Activated CD4-positive, alpha-beta T cell treated with anti-CD3 and anti-CD28 coated beads, Interleukin-2, amount 50 U/mL, for 48 hours (primary cell): ENCODE data around the gene CNOT11.
"Not testable (repeated sequence)": the region's sequence is repeated elsewhere in the genome, so short reads cannot be mapped to it uniquely, and the experiment has no call there.

ENCODE experiments used
- DNase-seq, 2 experiments: peaks; one replicate each; pipeline ENCODE4 v3.0.0-alpha.2; 2020

The CNOT11 gene

DNA sequence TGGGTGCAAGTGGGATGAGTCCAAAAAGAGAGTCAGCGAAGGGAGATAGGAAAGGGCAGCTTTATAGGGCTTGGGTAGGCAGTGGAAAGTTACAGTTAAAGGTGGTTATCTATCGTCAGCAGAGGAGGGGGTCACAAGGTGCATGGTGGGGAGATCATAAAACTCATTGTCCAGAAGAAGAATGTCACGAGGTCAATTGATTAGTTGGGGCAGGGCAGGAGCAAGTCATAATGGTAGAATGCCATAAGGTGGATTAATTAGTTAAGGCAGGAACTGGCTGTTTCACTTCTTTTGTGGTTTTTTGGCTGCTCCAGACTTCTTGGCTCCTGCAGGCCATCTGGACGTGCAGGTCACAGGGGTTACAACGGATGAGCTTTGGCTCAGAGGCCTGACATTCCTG is 3.9 kb upstream of the CNOT11 start:
- DNase-seq, result not testable (repeated sequence)

DNA sequence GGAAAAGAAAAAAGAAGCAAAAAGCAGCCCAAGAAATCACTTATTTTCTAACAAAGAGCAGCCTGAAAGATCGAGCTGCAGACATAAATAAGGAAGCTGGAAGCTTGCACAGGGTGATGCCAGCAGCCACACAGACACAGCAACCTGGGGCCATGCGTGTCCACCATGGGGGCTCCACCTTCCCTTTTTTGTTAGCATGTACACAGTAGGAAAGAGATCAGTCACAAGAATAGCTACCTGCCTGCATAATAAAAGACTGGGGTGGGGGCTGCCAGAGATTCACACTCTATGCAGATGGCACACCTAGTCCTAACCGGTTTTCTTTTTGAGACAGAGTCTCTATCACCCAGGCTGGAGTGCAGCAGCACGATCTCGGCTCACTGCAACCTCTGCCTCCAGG is 2.9 kb upstream of the CNOT11 start:
- no peak for DNase-seq

DNA sequence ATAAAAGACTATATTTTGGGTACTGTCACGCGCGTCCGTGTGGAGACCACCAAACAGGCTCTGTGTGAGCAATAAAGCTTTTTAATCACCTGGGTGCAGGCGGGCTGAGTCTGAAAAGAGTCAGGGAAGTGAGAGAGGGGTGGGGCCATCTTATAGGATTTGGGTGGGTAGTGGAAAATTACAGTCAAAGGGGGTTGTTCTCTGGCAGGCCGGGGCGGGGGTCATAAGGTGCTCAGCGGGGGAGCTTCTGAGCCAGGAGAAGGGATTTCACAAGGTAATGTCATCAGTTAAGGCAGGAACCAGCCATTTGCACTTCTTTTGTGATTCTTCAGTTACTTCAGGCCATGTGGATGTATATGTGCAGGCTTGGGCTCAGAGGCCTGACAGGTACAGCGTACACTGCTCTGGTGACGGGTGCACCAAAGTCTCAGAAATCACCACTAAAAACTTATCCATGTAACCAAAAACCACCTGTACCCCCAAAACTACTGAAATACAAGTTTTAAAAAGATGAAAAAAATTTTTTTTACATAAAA is 1.4 kb upstream of the CNOT11 start:
- DNase-seq, result not testable (repeated sequence)

DNA sequence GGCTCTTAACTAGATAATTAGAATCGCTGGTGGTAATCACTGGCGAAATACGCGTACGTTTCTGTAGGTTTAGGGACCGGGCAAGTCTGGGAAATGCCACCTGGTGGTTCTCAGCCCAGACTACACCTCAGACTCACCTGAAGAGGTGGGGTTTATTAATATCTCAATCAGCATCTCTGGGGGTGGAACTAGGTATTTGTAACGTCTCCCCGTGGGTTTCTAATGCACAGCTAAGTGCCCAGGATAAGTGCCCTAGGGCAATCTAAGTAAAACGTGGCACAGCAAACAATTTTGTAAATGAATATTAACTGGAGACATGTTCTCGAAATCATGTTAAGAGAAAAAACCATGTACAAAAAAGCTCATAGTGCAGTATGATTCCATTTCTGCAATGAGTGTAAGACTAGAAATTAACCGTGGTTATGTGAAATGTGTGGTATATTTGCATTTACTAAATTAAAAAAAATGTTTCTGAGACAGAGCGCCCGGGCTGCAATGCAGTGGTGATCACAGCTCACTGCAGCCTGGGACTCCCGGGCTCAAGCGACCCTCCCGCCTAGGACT is 760 bp upstream of the CNOT11 start:
- no peak for DNase-seq

GRCh38 chr2:101253013-101253702 is 472 bp downstream of the CNOT11 start:
- DNase-seq, result peak; percentile 69 to 73

DNA sequence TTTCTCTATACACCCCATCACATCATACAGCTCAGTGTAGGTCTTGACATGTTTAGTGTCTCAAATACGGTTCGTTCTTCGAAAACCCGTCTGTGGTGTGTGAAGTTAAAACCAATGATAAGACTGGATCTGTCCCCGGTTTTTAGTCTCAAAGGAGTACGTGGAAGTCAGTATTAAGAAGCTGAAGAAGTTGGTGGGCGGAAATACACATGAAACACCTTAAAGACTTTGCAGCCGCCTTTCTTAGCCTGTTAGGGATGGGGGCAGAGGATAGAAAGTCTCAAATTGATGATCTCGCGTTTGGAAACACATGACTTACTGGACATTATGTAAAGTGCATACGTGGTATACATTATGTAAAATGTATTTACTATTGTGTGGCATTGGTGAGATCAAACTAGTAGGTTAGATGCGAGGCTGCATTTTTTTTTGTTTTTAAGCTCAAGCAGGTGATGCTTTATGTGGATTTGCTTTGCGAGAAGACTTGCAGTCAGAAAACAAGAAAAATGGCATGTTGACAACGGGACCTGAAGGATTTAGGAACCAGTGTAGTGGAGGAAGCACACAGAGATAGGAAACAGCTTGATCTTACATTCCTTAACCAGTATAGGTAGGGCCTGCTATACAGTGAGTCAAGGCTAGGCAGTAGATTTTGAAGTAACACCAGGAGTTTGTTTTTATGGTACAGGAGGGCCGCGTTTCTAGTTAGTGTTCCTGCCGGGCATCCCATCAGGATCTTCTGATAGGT is 1.2 kb downstream of the CNOT11 start:
- no peak for DNase-seq

DNA sequence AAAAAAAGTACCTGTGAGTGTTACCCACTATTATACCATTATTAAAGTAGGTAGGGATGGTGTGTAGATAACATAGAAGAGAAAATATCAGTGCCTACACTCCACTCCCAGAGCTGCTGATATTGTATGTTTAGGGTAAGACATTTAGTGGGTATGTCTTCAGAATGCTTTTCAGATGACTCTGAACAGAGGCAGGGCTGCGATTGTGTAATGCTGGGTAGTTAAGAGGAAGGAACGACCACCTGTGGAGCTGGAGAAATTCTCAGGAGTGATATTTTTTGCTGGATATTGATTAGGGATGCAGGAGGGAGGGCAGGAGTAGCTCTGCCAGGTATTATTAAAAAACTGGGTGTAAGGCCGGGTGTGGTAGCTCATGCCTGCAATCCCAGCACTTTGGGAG is 2.8 kb downstream of the CNOT11 start:
- DNase-seq, result no peak

DNA sequence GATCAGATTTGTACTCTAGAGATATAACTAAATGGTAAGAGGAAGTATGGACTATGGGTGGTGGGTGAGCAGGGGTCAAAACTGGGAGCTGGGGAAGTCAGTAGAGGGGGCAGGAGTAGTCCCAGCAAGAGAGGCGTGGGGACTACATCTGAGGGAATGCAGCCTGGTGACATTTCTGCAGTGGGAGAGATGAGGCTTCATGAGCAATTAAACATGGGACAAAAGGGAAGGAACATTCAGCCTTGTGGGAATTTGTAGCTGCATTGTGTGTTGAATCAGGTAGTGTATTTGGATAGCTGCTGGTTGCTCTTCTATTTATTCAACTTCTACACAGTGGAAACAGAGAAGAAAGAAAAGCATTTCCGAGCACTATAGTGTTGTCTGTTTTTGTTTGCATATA is 3.6 kb downstream of the CNOT11 start:
- no peak for DNase-seq

- DNase-seq, result no peak
These were observed 6.1 kb downstream of the CNOT11 start for GRCh38 chr2:101258804-101259203.

- no peak for DNase-seq
These were observed 9.5 kb downstream of the CNOT11 start for GRCh38 chr2:101262142-101262541.

- DNase-seq, result no peak
These were observed 10.7 kb downstream of the CNOT11 start for GRCh38 chr2:101263377-101263800.

- no peak for DNase-seq
These were observed 11.8 kb downstream of the CNOT11 start for GRCh38 chr2:101264360-101264939.

DNA sequence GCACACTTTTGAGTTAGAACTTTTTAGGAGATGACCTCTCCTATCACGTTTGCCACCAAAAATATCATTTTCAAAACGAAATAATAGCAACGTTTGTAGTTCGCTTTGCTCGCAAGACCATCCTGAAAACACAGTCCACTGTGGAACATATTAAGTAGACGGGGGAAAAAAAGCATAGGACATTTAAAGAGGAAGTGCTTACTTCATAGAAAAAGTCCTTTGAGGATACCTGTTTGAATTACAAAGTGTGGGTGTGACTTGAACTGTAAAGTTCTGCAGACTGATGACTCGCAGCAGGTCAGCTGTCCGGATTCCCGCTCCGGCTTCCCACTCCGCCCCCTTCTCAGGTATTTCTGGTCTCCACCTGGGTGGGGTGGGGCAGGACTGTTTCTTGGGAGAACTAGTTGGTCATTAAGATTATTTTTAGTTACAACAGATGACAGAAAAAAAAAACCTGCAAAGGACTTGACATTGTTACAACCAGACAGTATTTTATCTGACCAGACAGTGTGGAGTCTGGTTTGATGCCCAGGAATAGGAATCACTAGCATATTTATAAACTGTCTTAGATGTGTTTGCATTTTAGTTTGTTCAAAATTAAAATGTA is 13.3 kb downstream of the CNOT11 start:
- no peak for DNase-seq

GRCh38 chr2:101267671-101268656 is 15.3 kb downstream of the CNOT11 start:
- no peak for DNase-seq

GRCh38 chr2:101270700-101271259 is 18.1 kb downstream of the CNOT11 start:
- DNase-seq, result no peak

DNA sequence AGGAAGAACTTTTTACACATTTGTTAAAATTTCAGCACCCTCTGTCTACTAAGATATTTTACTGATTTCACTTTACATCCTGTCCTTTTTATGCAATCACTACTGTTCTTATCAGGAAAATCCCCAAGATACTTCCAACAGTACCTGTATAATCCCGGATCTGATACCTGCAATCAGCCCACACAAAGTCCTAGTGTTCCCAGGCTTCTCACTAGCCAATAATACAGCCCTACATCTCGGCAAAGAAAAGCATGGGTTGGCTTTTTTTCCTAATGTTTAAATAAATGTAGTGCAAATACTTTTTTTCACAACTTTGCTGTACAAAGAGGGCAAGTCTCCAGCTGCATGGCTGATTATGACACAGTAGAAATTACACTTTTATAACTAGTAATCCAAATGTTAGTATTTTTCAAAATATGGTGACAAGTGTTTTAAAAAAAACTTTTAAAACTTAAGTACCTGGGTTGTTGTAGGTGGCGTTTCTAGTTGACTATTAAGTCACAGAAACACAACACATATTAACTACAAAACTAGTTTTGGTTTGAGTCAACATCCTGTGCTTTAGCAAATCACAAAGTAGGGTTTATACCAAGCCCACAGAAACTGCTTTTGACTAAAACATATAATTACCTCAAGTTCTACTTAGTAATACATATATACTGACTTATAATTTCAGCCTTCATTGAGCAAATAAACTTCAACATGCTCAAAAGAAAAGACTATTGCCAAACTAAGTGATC is 19.5 kb downstream of the CNOT11 start:
- DNase-seq, result no peak

- no peak for DNase-seq
These were observed 20.4 kb downstream of the CNOT11 start for GRCh38 chr2:101273056-101273455.

DNA sequence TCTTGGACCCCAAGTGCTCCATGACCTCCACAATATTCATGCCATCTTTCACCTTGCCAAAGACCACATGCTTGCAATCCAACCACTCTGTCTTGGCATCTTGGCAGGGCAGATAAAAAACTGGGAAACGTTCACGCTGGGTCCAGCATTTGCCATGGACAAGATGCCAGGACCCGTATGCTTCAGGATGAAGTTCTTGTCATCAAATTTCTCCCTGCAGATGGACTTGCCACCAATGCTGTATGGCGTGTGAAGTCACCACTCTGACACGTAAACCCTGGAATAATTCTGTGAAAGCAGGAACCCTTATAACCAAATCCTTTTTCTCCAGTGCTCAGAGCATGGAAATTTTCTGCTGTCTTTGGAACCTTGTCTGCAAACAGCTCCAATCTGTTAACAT is 21.5 kb downstream of the CNOT11 start:
- DNase-seq, result no peak

DNA sequence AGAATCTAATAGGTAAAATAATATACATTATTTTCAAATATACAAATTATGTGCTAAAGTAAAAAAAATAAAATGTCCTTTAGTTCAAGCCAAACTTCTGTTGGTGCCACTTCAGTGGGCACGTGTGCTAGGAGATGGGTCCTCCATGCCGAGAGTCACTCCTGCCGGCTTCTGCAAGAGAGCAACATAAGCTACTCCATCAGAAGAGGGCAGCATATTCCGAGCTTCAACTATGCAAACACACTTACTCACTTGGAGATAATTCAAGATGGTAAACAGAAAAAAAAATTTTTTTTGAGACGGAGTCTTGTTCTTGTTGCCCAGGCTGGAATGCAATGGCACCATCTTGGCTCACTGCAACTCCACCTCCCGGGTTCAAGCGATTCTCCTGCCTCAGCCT is 24.4 kb downstream of the CNOT11 start:
- no peak for DNase-seq

GRCh38 chr2:101278925-101279324 is 26.2 kb downstream of the CNOT11 start:
- DNase-seq, result no peak

DNA sequence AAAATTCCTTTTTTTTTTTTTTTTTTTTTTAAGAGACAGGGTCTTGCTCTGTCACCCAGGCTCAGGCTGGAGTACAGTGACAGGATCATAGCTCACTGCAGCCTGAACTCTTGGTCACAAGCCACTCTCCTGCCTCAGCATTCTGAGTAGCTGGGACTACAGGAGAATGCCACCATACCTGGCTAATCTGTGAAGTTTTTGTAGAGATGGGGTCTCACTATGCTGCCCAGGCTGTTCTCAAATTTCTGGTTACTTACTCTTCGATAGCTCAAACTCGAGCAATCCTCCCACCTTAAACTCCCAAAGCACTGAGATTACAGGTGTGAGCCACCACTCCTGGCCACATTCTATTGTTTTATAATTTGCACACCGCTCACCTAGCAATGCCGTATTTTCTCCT is 28.8 kb downstream of the CNOT11 start:
- no peak for DNase-seq
